ENCODE data around the gene TBX19. TPM values are rescaled to one million over a fixed set of nuclear protein-coding genes. Genes with fewer than 3 reads are reported as not detected.

The TBX19 gene
- total and polyA plus RNA-seq, 2 donors (not counting 1 experiment from before 2014, with no cell fraction given): 6.3 to 7.0 TPM

GRCh38 chr1:168287237-168287664 lies 6.6 kb downstream of the TBX19 start:
- no peak for ATAC-seq (ENCODE audit: low read depth)
- intact Hi-C loops (cut with micrococcal nuclease): no loop called here

GRCh38 chr1:168288311-168289052 lies 7.8 kb downstream of the TBX19 start:
- Histone ChIP-seq H3K9ac (ENCODE audit: low read length) (no peak overlapping the region), H3K27ac (ENCODE audit: low read length in 2 of 2) (no peak overlapping the region), H3K4me2 (replicated peaks; ENCODE audit: low read depth, low read length, poor library complexity, severe bottlenecking) (no peak overlapping the region), H3K9me3 (ENCODE audit: control extremely low read depth in 1 of 3, control insufficient read depth in 2 of 3, insufficient read depth in 1 of 3, low read length in 2 of 3) (no peaks in the 10 kb centered on the region), H3K27me3 (replicated peaks in 1 of 4; ENCODE audit: control extremely low read depth in 1 of 4, control insufficient read depth in 3 of 4, insufficient read depth in 4 of 4, low read length in 3 of 4) (no peaks in the 10 kb centered on the region), H4K20me1 (ENCODE audit: control insufficient read depth, insufficient read depth, low read length, poor library complexity, severe bottlenecking) (no peaks in the 10 kb centered on the region), H3K4me1 (ENCODE audit: control insufficient read depth in 2 of 2, insufficient read depth in 2 of 2, low read length in 2 of 2) (no peaks in the 10 kb centered on the region), H3K79me2 (ENCODE audit: control insufficient read depth, insufficient read depth, low read length) (no peaks in the 10 kb centered on the region), H3K4me3 (ENCODE audit: control extremely low read depth in 1 of 5, extremely low read depth in 1 of 5, insufficient read depth in 1 of 5, low read depth in 2 of 5, low read length in 4 of 5) (no peak overlapping the region), H2AFZ (ENCODE audit: insufficient read depth, low read depth, low read length, poor library complexity, severe bottlenecking) (no peak overlapping the region), H3K36me3 (replicated peaks in 1 of 2; ENCODE audit: control extremely low read depth in 1 of 2, control insufficient read depth in 1 of 2, extremely low read depth in 1 of 2, insufficient read depth in 2 of 2, low read length in 1 of 2) (no peaks in the 10 kb centered on the region)
- ChIA-PET POLR2A (no interaction called here), CTCF (no interaction called here)
- WGBS (ENCODE audit: insufficient coverage): 100% methylated on average over 1 of the region's 3 CpGs
- ATAC-seq (ENCODE audit: low read depth) (no peak), DNase-seq (no peak)
- no peaks in the 10 kb centered on the region for H3K27me3 Mint-ChIP-seq
- intact Hi-C loops (cut with micrococcal nuclease): no loop called here
- TF ChIP-seq EZH2 (IDR thresholded peaks at IDR 0.05; ENCODE audit: borderline replicate concordance, insufficient read depth, low read depth, low read length, poor library complexity, severe bottlenecking) (no peak), CTCF (IDR thresholded peaks at IDR 0.05) (no peak)
- H3K4me3 Mint-ChIP-seq: no peak overlapping the region
- H3K4me1 Mint-ChIP-seq: peaks cover 4% of the 10 kb centered on the region
- no peaks in the 10 kb centered on the region for H3K9me3 Mint-ChIP-seq (ENCODE audit: insufficient read depth)
- no peak overlapping the region for H3K27ac Mint-ChIP-seq

More at GRCh38 chr1:168287237-168287664, 6.6 kb downstream of the TBX19 start:
- no peak for TF ChIP-seq EZH2 (IDR thresholded peaks at IDR 0.05; ENCODE audit: borderline replicate concordance, insufficient read depth, low read depth, low read length, poor library complexity, severe bottlenecking)
- WGBS (ENCODE audit: insufficient coverage): no CpG with 5 or more reads among the region's 1 CpG
- H3K36me3 ChIP-seq (replicated peaks in 1 of 2; ENCODE audit: control extremely low read depth in 1 of 2, control insufficient read depth in 1 of 2, extremely low read depth in 1 of 2, insufficient read depth in 2 of 2, low read length in 1 of 2): no peaks in the 10 kb centered on the region
- ChIA-PET POLR2A (no interaction called here), CTCF (no interaction called here)
- no peak for DNase-seq
- H3K27ac ChIP-seq (ENCODE audit: low read length in 2 of 2): no peak overlapping the region
- H3K9me3 ChIP-seq (ENCODE audit: control extremely low read depth in 1 of 3, control insufficient read depth in 2 of 3, insufficient read depth in 1 of 3, low read length in 2 of 3): no peaks in the 10 kb centered on the region
- H3K4me2 ChIP-seq (replicated peaks; ENCODE audit: low read depth, low read length, poor library complexity, severe bottlenecking): no peak overlapping the region
- Mint-ChIP-seq H3K9me3 (ENCODE audit: insufficient read depth) (no peaks in the 10 kb centered on the region), H3K4me3 (no peak overlapping the region), H3K27me3 (no peaks in the 10 kb centered on the region), H3K4me1 (peaks cover 4% of the 10 kb centered on the region), H3K27ac (no peak overlapping the region)
- no peaks in the 10 kb centered on the region for H3K4me1 ChIP-seq (ENCODE audit: control insufficient read depth in 2 of 2, insufficient read depth in 2 of 2, low read length in 2 of 2)
- no peaks in the 10 kb centered on the region for H3K27me3 ChIP-seq (replicated peaks in 1 of 4; ENCODE audit: control extremely low read depth in 1 of 4, control insufficient read depth in 3 of 4, insufficient read depth in 4 of 4, low read length in 3 of 4)
- no peaks in the 10 kb centered on the region for H4K20me1 ChIP-seq (ENCODE audit: control insufficient read depth, insufficient read depth, low read length, poor library complexity, severe bottlenecking)
- no peak overlapping the region for H3K4me3 ChIP-seq (ENCODE audit: control extremely low read depth in 1 of 5, extremely low read depth in 1 of 5, insufficient read depth in 1 of 5, low read depth in 2 of 5, low read length in 4 of 5)
- H2AFZ ChIP-seq (ENCODE audit: insufficient read depth, low read depth, low read length, poor library complexity, severe bottlenecking): no peak overlapping the region
- H3K9ac ChIP-seq (ENCODE audit: low read length): no peak overlapping the region
- no peaks in the 10 kb centered on the region for H3K79me2 ChIP-seq (ENCODE audit: control insufficient read depth, insufficient read depth, low read length)
